Measurements from ENCODE around the gene TMEM217. TPM values are rescaled to one million over a fixed set of nuclear protein-coding genes. Genes with fewer than 3 reads are reported as not detected.

The TMEM217 gene
- total and polyA plus RNA-seq, 2 donors (not counting 1 experiment from before 2014, with no cell fraction given) = 0.73 to 1.2 TPM

GRCh38 chr6:37260444-37260843, 2.5 kb upstream of the TMEM217 start:
- no peaks in the 10 kb centered on the region for H4K20me1 ChIP-seq (ENCODE audit: control insufficient read depth, insufficient read depth, low read length, poor library complexity, severe bottlenecking)
- H3K4me2 ChIP-seq (replicated peaks; ENCODE audit: low read depth, low read length, poor library complexity, severe bottlenecking) = no peak overlapping the region
- TF ChIP-seq CTCF (IDR thresholded peaks at IDR 0.05) = no peak
- no peak for TF ChIP-seq EZH2 (IDR thresholded peaks at IDR 0.05; ENCODE audit: borderline replicate concordance, insufficient read depth, low read depth, low read length, poor library complexity, severe bottlenecking)
- ATAC-seq (ENCODE audit: low read depth) = no peak
- H3K4me1 ChIP-seq (ENCODE audit: control insufficient read depth in 2 of 2, insufficient read depth in 2 of 2, low read length in 2 of 2) = peaks cover 20 to 21% of the 10 kb centered on the region in 2 donors
- H3K9ac ChIP-seq (ENCODE audit: low read length) = no peak overlapping the region
- no peak overlapping the region for H3K27ac ChIP-seq (ENCODE audit: low read length in 2 of 2)
- H3K27ac Mint-ChIP-seq = no peak overlapping the region
- H3K27me3 Mint-ChIP-seq = no peaks in the 10 kb centered on the region
- no peak overlapping the region for H3K4me3 ChIP-seq (ENCODE audit: control extremely low read depth in 1 of 5, extremely low read depth in 1 of 5, insufficient read depth in 1 of 5, low read depth in 2 of 5, low read length in 4 of 5)
- peaks cover 47% of the 10 kb centered on the region for H3K4me1 Mint-ChIP-seq
- intact Hi-C loops (cut with micrococcal nuclease) = no loop called here
- CTCF ChIA-PET = no interaction called here
- H3K36me3 ChIP-seq (replicated peaks in 1 of 2; ENCODE audit: control extremely low read depth in 1 of 2, control insufficient read depth in 1 of 2, extremely low read depth in 1 of 2, insufficient read depth in 2 of 2, low read length in 1 of 2) = no peaks in the 10 kb centered on the region
- H3K79me2 ChIP-seq (ENCODE audit: control insufficient read depth, insufficient read depth, low read length) = peaks cover 76% of the 10 kb centered on the region
- H3K9me3 Mint-ChIP-seq (ENCODE audit: insufficient read depth) = no peaks in the 10 kb centered on the region
- no peak overlapping the region for H2AFZ ChIP-seq (ENCODE audit: insufficient read depth, low read depth, low read length, poor library complexity, severe bottlenecking)
- H3K9me3 ChIP-seq (ENCODE audit: control extremely low read depth in 1 of 3, control insufficient read depth in 2 of 3, insufficient read depth in 1 of 3, low read length in 2 of 3) = no peaks in the 10 kb centered on the region
- no peaks in the 10 kb centered on the region for H3K27me3 ChIP-seq (replicated peaks in 1 of 4; ENCODE audit: control extremely low read depth in 1 of 4, control insufficient read depth in 3 of 4, insufficient read depth in 4 of 4, low read length in 3 of 4)
- WGBS (ENCODE audit: insufficient coverage) = no CpG with 5 or more reads among the region's 1 CpG
- POLR2A ChIA-PET = no interaction called here
- H3K4me3 Mint-ChIP-seq = no peak overlapping the region
- DNase-seq = no peak

- intact Hi-C loops (cut with micrococcal nuclease) = no loop called here
- peaks cover 43% of the 10 kb centered on the region for H3K4me1 Mint-ChIP-seq
Observed at GRCh38 chr6:37260040-37260439, 2.1 kb upstream of the TMEM217 start.

More at GRCh38 chr6:37260040-37260439, 2.1 kb upstream of the TMEM217 start:
- ChIA-PET CTCF (no interaction called here), POLR2A (no interaction called here)
- Histone ChIP-seq H3K27ac (ENCODE audit: low read length in 2 of 2) (peak overlapping the region in 1 of 2 donors; percentile 97), H3K27me3 (replicated peaks in 1 of 4; ENCODE audit: control extremely low read depth in 1 of 4, control insufficient read depth in 3 of 4, insufficient read depth in 4 of 4, low read length in 3 of 4) (no peaks in the 10 kb centered on the region), H3K4me1 (ENCODE audit: control insufficient read depth in 2 of 2, insufficient read depth in 2 of 2, low read length in 2 of 2) (peaks cover 20 to 21% of the 10 kb centered on the region in 2 donors), H3K9ac (ENCODE audit: low read length) (no peak overlapping the region), H4K20me1 (ENCODE audit: control insufficient read depth, insufficient read depth, low read length, poor library complexity, severe bottlenecking) (no peaks in the 10 kb centered on the region), H2AFZ (ENCODE audit: insufficient read depth, low read depth, low read length, poor library complexity, severe bottlenecking) (no peak overlapping the region), H3K36me3 (replicated peaks in 1 of 2; ENCODE audit: control extremely low read depth in 1 of 2, control insufficient read depth in 1 of 2, extremely low read depth in 1 of 2, insufficient read depth in 2 of 2, low read length in 1 of 2) (no peaks in the 10 kb centered on the region), H3K4me3 (ENCODE audit: control extremely low read depth in 1 of 5, extremely low read depth in 1 of 5, insufficient read depth in 1 of 5, low read depth in 2 of 5, low read length in 4 of 5) (no peak overlapping the region), H3K79me2 (ENCODE audit: control insufficient read depth, insufficient read depth, low read length) (peaks cover 80% of the 10 kb centered on the region), H3K9me3 (ENCODE audit: control extremely low read depth in 1 of 3, control insufficient read depth in 2 of 3, insufficient read depth in 1 of 3, low read length in 2 of 3) (no peaks in the 10 kb centered on the region), H3K4me2 (replicated peaks; ENCODE audit: low read depth, low read length, poor library complexity, severe bottlenecking) (no peak overlapping the region)
- no CpG with 5 or more reads among the region's 2 CpGs for WGBS (ENCODE audit: insufficient coverage)
- no peak for TF ChIP-seq EZH2 (IDR thresholded peaks at IDR 0.05; ENCODE audit: borderline replicate concordance, insufficient read depth, low read depth, low read length, poor library complexity, severe bottlenecking)
- no peak for TF ChIP-seq CTCF (IDR thresholded peaks at IDR 0.05)
- Mint-ChIP-seq H3K4me3 (peak overlapping the region; percentile 59), H3K9me3 (ENCODE audit: insufficient read depth) (no peaks in the 10 kb centered on the region), H3K27ac (no peak overlapping the region), H3K27me3 (no peaks in the 10 kb centered on the region)
- ATAC-seq (ENCODE audit: low read depth) = no peak
- no peak for DNase-seq

Data from B cell (primary cell).